ENCODE measurements around the gene SERPINE1. TPM values are rescaled to one million over a fixed set of nuclear protein-coding genes. Genes with fewer than 3 reads are reported as not detected.

The SERPINE1 gene
- total and polyA plus RNA-seq, 2 of the 13 experiments (the other 11 are each of a cell fraction or from before 2014, with no cell fraction given): 21.2 to 1,576 TPM

GRCh38 chr7:101165075-101165957 lies 38.4 kb downstream of the SERPINE1 start, which contains the start of gene VGF (continued):
- TF ChIP-seq HNF4G (IDR thresholded peaks at IDR 0.05; ENCODE audit: borderline replicate concordance, low read depth, low read length): no peak
- TF ChIP-seq HNF4G (CRISPR knock-in tag; IDR thresholded peaks at IDR 0.05; ENCODE audit: borderline replicate concordance, low read depth): no peak; the same call in 1 of the 2 replicates
- TF ChIP-seq, protein P1, sequence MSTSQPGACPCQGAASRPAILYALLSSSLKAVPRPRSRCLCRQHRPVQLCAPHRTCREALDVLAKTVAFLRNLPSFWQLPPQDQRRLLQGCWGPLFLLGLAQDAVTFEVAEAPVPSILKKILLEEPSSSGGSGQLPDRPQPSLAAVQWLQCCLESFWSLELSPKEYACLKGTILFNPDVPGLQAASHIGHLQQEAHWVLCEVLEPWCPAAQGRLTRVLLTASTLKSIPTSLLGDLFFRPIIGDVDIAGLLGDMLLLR (CRISPR knock-in tag; IDR thresholded peaks at IDR 0.05): peak; percentile 99
- TF ChIP-seq SNAPC5 (CRISPR knock-in tag; IDR thresholded peaks at IDR 0.05; ENCODE audit: borderline replicate concordance): peak; percentile 92; the same call in 1 of the 2 replicates
- TF ChIP-seq ZKSCAN8 (CRISPR knock-in tag; IDR thresholded peaks at IDR 0.05; ENCODE audit: borderline replicate concordance): peak; percentile 80; the same call in 1 of the 2 replicates
- peak; percentile 75; the same call in 1 of the 2 replicates for TF ChIP-seq ZNF615 (CRISPR knock-in tag; IDR thresholded peaks at IDR 0.05; ENCODE audit: borderline replicate concordance)
- TF ChIP-seq TBX3 (IDR thresholded peaks at IDR 0.05; ENCODE audit: borderline replicate concordance): no peak
- TF ChIP-seq RELA (CRISPR knock-in tag; IDR thresholded peaks at IDR 0.05): peak; percentile 85; the same call in 1 of the 2 replicates
- peak; percentile 86 for TF ChIP-seq MLX (CRISPR knock-in tag; IDR thresholded peaks at IDR 0.05)
- TF ChIP-seq ZNF724P (CRISPR knock-in tag; IDR thresholded peaks at IDR 0.05; ENCODE audit: borderline replicate concordance): peak; percentile 96; the same call in 1 of the 2 replicates
- peak; percentile 99 for TF ChIP-seq KDM2A (CRISPR knock-in tag; IDR thresholded peaks at IDR 0.05; ENCODE audit: borderline replicate concordance, low read depth)
- TF ChIP-seq IRX3 (CRISPR knock-in tag; IDR thresholded peaks at IDR 0.05; ENCODE audit: borderline replicate concordance, low read depth): peak; percentile 97
- TF ChIP-seq MTA3 (CRISPR knock-in tag; IDR thresholded peaks at IDR 0.05): 0 out of 2 replicates have a peak, but pooled peaks have one; percentile 81
- peak; percentile 81 for TF ChIP-seq ZBTB21 (CRISPR knock-in tag; IDR thresholded peaks at IDR 0.05)
- peak; percentile 90 for TF ChIP-seq ZNF530 (CRISPR knock-in tag; IDR thresholded peaks at IDR 0.05; ENCODE audit: low read depth)
- TF ChIP-seq, protein P2, sequence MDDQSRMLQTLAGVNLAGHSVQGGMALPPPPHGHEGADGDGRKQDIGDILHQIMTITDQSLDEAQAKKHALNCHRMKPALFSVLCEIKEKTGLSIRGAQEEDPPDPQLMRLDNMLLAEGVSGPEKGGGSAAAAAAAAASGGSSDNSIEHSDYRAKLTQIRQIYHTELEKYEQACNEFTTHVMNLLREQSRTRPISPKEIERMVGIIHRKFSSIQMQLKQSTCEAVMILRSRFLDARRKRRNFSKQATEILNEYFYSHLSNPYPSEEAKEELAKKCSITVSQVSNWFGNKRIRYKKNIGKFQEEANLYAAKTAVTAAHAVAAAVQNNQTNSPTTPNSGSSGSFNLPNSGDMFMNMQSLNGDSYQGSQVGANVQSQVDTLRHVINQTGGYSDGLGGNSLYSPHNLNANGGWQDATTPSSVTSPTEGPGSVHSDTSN (CRISPR knock-in tag; IDR thresholded peaks at IDR 0.05; ENCODE audit: borderline replicate concordance): peak; percentile 95
- no peak for TF ChIP-seq FIP1L1 (IDR thresholded peaks at IDR 0.05; ENCODE audit: borderline replicate concordance, insufficient read depth, low read depth, low read length)
- peak; percentile 99 for TF ChIP-seq CAMTA2 (CRISPR knock-in tag; IDR thresholded peaks at IDR 0.05; ENCODE audit: borderline replicate concordance)
- TF ChIP-seq SP4 (CRISPR knock-in tag; IDR thresholded peaks at IDR 0.05): peak; percentile 92
- peak; percentile 53 for TF ChIP-seq PHF5A (CRISPR knock-in tag; IDR thresholded peaks at IDR 0.05; ENCODE audit: low read depth, unreplicated experiment)
- peak; percentile 47 for TF ChIP-seq RAD21 (CRISPR knock-in tag; IDR thresholded peaks at IDR 0.05)
- no peak for TF ChIP-seq PAF1 (CRISPR knock-in tag; IDR thresholded peaks at IDR 0.05)

Measured in HepG2 (cell line).